Loucy (cell line): ENCODE results near the gene PLPP1.
A peak's percentile ranks its signal among the peaks of the same experiment; 100 is the strongest.

Source experiments
- H2AFZ ChIP-seq: fragments of 200-600 bp; sonication (generic); 2 replicates; pipeline ENCODE4 v1.6.0; 2016; ENCODE audit warnings: antibody characterized with exemption, mild to moderate bottlenecking, low read length, moderate library complexity
- H3F3A ChIP-seq: fragments of 200-600 bp; 2 replicates; pipeline ENCODE4 v1.6.0; 2016; ENCODE audit warnings: antibody characterized with exemption, low read depth, mild to moderate bottlenecking
- H3K27me3 ChIP-seq: fragments of 200-600 bp; sonication (generic); 2 replicates; pipeline ENCODE4 v1.6.1; 2014; ENCODE audit warnings: low read length, mild to moderate bottlenecking; ENCODE audit not compliant: insufficient read depth, poor library complexity, severe bottlenecking
- H3K36me3 ChIP-seq: fragments of 200-600 bp; sonication (generic); 2 replicates; pipeline ENCODE4 v1.6.1; 2016; ENCODE audit warnings: low read length; ENCODE audit not compliant: insufficient read depth
- H3K4me1 ChIP-seq: fragments of 200-600 bp; sonication (generic); 2 replicates; pipeline ENCODE4 v1.5.1; 2014; ENCODE audit warnings: low read length, mild to moderate bottlenecking; ENCODE audit not compliant: insufficient read depth, poor library complexity, severe bottlenecking
- H3K4me2 ChIP-seq: fragments of 200-600 bp; sonication (generic); 2 replicates; pipeline ENCODE4 v1.6.0; 2014; ENCODE audit warnings: antibody characterized with exemption, low read length, low read depth, mild to moderate bottlenecking; ENCODE audit not compliant: poor library complexity, severe bottlenecking
- H3K4me3 ChIP-seq: fragments of 200-600 bp; sonication (generic); 2 replicates; pipeline ENCODE4 v1.5.1; 2014; ENCODE audit warnings: low read length, mild to moderate bottlenecking, mixed read lengths; ENCODE audit not compliant: poor library complexity, severe bottlenecking
- H3K79me2 ChIP-seq: fragments of 200-600 bp; sonication (generic); 2 replicates; pipeline ENCODE4 v1.6.1; 2014; ENCODE audit warnings: low read length; ENCODE audit not compliant: insufficient read depth
- H3K9ac ChIP-seq: fragments of 200-600 bp; sonication (generic); 2 replicates; pipeline ENCODE4 v1.6.0; 2014; ENCODE audit warnings: mild to moderate bottlenecking, low read depth, low read length, moderate library complexity; ENCODE audit not compliant: poor library complexity, severe bottlenecking
- H3K9me2 ChIP-seq: fragments of 200-600 bp; sonication (generic); replicated peaks from 2 replicates; pipeline ENCODE4 v1.6.1; 2016; ENCODE audit warnings: low read depth, low read length, mixed read lengths
- H3K9me3 ChIP-seq: fragments of 200-600 bp; sonication (generic); 2 replicates; pipeline ENCODE4 v1.6.1; 2014; ENCODE audit warnings: mild to moderate bottlenecking, antibody characterized with exemption, low read length, low read depth; ENCODE audit not compliant: insufficient read depth
- H4K20me1 ChIP-seq: fragments of 200-600 bp; sonication (generic); 2 replicates; pipeline ENCODE4 v1.6.0; 2014; ENCODE audit warnings: antibody characterized with exemption, low read length, mild to moderate bottlenecking; ENCODE audit not compliant: insufficient read depth, poor library complexity, severe bottlenecking
- CTCF ChIP-seq: fragments of 200-600 bp; sonication (generic); conservative IDR thresholded peaks from 2 replicates; pipeline ENCODE4 v1.5.1; 2014; ENCODE audit warnings: mild to moderate bottlenecking, antibody characterized with exemption, low read length
- EZH2phosphoT487 ChIP-seq: fragments of 200-600 bp; IDR thresholded peaks from 2 replicates; pipeline ENCODE4 v1.6.1; 2018; ENCODE audit warnings: antibody characterized with exemption, mild to moderate bottlenecking, moderate library complexity, borderline replicate concordance

Gene PLPP1

GRCh38 chr5:55544341-55544740 is 9.6 kb upstream of the PLPP1 start:
- no peak overlapping the region for H2AFZ ChIP-seq
- H3K27me3 ChIP-seq: no peaks in the 10 kb centered on the region
- H3K79me2 ChIP-seq: no peaks in the 10 kb centered on the region
- no peaks in the 10 kb centered on the region for H3K9me3 ChIP-seq
- no peak overlapping the region for H3K9ac ChIP-seq
- no peaks in the 10 kb centered on the region for H3F3A ChIP-seq
- H3K36me3 ChIP-seq: no peaks in the 10 kb centered on the region
- H3K9me2 ChIP-seq: no peaks in the 10 kb centered on the region
- H3K4me1 ChIP-seq: no peaks in the 10 kb centered on the region
- no peaks in the 10 kb centered on the region for H4K20me1 ChIP-seq
- no peak overlapping the region for H3K4me3 ChIP-seq
- TF ChIP-seq EZH2phosphoT487: no peak
- no peak for TF ChIP-seq CTCF
- H3K4me2 ChIP-seq: no peak overlapping the region

- no peak overlapping the region for H3K4me2 ChIP-seq
- H2AFZ ChIP-seq: peak overlapping the region; percentile 40; the same call in 1 of the 2 replicates
- H3K4me1 ChIP-seq: no peaks in the 10 kb centered on the region
- H3K79me2 ChIP-seq: no peaks in the 10 kb centered on the region
- H3F3A ChIP-seq: no peaks in the 10 kb centered on the region
- no peaks in the 10 kb centered on the region for H3K9me2 ChIP-seq
- H3K9me3 ChIP-seq: no peaks in the 10 kb centered on the region
- no peaks in the 10 kb centered on the region for H3K36me3 ChIP-seq
- no peak overlapping the region for H3K9ac ChIP-seq
- H3K27me3 ChIP-seq: no peaks in the 10 kb centered on the region
- H4K20me1 ChIP-seq: no peaks in the 10 kb centered on the region
- no peak overlapping the region for H3K4me3 ChIP-seq
- TF ChIP-seq EZH2phosphoT487 (no peak), CTCF (no peak)
Measured at GRCh38 chr5:55541056-55541635, 6.4 kb upstream of the PLPP1 start.

- Histone ChIP-seq H3K27me3 (no peaks in the 10 kb centered on the region), H2AFZ (no peak overlapping the region), H3K9me3 (no peaks in the 10 kb centered on the region), H3F3A (no peaks in the 10 kb centered on the region), H3K9me2 (no peaks in the 10 kb centered on the region), H3K4me1 (no peaks in the 10 kb centered on the region), H3K9ac (no peak overlapping the region), H4K20me1 (no peaks in the 10 kb centered on the region), H3K4me2 (no peak overlapping the region), H3K79me2 (no peaks in the 10 kb centered on the region), H3K4me3 (no peak overlapping the region), H3K36me3 (no peaks in the 10 kb centered on the region)
- TF ChIP-seq CTCF (no peak), EZH2phosphoT487 (no peak)
Measured at GRCh38 chr5:55540525-55540924, 5.8 kb upstream of the PLPP1 start.
